NCI-H2171 (cell line): ENCODE results near the gene HSPA9.

Experiments used
- DNase-seq: peaks from one replicate; lab custom pipeline; 2025; lab: John Stamatoyannopoulos, UW

Gene HSPA9

DNA sequence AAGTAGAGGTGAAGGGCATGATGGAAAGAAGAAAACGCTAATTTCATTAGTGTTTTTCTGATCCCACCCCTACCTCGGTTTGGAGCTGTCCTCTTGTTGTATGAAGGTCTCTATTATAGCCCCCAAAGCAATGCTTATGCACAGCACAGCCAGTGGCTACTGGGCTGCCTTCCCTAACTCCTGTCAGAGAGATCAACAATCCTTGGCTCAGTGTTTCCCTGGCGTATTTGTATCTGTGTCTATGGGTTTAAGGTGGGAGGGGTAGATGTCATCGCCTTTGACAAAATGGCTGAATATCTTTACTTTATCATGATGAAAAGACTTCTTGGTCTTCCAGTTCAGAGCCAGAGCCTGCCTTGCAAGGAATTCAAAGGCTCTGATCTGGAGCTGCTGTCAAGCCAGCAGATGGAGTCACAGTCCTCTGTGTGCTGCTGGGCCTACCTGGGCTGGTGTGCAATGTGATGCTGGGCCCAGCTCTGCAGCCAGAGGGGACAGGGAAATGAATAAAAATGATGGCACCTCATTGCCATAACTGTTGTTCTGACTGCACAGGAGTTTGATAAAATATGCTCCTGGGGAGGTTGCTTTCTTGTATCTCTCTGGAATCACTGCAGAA lies 20.1 kb upstream of the HSPA9 start:
- no peak for DNase-seq

DNA sequence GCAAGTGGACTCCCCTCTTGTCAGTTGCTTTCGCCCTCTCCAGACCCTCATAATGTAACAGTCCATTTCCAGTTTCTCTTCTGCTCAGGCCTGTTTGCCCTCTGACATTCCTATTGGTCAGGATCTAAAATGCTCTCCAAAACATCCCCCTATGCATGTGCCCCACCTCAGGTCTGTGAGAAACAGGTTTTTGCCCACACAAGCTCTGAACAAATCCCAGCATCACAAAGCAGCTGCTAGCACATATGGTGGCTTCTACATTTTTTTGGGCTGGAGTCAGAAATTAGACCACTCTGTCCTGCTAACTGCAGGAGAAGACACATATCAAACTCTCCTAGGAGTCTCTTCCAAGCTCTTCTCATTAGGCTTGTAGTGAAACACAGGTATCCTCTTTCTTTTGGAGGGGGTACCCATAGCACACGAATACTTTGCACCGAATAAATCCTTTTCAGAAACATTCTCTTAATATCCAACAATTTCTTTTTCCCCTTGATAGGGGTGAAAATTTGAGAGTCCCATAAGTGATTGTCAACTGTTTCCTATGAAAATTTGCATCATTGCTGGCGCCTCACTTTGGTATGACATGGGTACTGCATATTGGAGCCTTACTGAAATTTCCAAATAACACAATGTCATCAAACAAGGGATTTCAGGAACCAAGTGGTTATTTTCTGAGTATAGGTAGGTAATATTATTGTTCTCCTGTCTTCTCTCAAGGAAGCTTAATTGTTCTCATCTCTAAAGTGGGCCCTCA lies 19.3 kb upstream of the HSPA9 start:
- DNase-seq: no peak

DNA sequence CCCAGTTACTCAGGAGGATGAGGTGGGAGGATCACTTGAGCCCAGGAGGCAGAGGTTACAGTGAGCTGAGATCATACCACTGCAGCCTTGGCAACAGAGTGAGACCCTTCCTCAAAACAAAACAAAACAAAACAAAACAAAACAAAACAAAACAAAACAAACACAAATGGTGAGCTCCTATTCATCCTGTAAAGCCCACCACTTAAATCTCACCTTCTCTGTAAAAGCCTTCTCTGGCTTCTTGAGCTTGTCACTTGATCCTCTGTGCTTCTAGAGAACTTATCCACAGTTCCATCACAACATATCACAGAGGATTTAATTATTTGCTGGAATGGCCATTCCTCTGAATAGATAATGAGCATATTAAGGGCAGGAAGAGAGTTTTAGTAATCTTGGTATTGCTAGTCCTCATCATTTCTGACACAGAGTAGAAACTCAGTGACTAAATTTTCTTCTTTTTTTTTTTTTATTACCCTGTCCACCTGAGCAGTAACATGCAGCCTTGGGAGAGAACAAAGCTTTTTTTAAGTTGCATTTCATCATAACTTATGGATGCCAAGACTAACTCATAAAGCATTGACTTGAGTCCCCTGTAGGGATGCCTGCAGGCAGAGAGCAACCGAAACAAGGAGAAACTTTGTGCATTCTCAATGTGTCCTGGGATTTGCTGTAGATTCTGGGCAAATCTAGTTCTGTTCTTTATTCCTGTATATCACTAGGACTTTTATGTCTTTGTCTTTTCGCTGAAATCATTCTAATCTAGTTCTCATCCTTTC lies 13.0 kb upstream of the HSPA9 start:
- DNase-seq: no peak

DNA sequence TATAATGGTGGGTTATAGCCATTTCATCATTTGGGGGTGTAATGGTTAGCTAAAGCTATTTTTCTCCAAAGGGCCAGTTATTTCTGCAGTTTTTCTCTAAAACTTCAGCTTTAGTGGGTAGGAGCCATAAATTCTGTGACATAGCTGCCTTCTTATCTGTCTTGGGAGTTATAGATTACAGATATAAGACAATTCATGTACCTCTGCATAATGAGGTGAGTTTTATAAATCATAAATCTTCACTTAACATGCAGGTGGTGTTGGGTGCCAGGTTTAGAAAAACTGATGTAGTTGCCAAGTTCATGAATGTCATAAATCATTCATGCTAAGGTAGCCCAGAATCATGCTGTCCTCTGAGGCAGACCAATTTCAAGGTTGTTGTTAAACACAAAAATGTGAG lies 10.0 kb upstream of the HSPA9 start:
- DNase-seq: no peak

DNA sequence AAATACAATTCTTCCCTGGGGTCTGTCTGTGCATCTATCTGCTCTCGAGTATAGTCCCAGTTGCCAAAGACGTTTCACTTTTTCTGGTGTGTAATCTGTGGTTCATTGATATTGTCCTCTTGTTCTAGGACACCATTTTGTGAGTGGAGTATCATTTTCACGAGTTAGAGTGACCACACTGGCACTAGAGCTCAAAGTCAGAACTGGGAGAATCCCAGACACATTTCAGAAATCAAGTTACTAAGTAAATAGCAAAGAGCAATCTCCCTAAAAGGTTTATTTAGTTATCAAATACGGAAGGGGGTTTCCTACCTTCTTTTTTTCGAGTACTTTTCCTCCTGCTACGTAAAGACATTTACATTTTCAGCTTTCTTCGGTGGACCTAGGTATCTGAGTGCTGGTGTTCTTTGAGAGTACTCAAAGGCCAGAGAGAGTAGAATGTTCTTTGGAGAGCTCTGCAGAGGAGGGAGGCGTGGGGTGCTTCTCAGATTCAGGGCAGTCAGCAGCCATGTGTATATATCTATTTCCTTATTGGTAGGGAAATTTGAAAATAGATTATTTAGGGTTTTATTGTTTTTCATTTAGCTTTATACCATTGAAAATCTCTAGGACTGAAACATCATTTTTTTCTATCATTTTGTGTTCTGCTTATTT lies 8.9 kb upstream of the HSPA9 start:
- no peak for DNase-seq

DNA sequence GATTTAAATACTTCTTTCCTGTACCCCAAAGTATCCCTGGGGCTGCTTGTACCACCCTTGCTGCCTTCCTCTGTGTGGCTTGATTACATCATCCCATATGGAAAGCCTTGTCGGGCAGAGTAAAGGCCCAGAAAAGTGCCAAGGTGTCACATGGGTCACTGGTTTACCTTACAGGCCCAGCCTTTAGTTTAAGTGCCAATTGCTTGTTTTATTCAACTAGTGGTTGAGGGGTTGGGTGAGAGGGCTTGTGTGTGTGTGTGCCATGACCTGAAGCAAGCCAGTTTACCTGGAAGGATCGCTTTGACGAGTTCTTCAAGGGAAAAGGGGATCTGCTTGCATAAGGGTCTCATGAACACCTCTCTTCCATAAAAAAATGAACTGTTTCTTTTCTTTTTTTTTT lies 7.8 kb upstream of the HSPA9 start:
- DNase-seq: no peak

DNA sequence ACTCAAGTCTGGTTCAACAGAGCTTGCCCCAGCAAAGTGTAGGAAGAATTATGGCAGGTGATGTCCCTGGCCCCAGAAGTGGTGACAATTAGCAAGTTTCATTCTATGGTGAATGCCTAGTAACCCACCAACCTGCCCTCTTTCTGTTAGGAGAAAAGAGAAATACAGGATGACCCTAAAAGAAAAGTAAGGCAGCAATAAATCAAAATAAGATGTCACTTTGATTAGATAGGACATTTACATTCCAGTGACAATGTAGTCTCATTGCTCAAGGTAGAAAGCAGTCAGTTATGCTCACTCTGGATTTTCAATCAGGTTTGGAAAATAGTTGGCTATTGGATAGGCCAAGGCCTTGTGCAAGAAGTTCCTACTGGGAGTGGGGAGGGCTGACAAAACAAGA lies 5.6 kb upstream of the HSPA9 start:
- no peak for DNase-seq

DNA sequence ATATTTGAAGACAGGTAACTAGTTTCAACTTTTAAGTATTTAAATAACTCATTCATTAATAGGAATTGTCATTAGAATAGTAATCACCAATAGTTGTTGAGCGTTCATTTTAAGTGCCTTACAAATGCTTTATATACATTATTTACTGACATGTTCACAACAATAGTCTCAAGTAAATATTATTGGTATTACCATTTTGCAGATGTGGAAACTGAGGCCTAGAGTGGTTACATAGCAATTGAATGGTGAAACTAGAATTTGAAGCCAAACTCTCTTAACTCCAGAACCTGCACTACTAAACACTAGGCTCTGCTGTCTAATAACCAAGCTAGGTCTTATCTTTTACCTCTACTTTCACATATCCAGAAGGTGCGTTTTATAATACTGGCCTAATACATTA lies 4.8 kb upstream of the HSPA9 start:
- DNase-seq: no peak

DNA sequence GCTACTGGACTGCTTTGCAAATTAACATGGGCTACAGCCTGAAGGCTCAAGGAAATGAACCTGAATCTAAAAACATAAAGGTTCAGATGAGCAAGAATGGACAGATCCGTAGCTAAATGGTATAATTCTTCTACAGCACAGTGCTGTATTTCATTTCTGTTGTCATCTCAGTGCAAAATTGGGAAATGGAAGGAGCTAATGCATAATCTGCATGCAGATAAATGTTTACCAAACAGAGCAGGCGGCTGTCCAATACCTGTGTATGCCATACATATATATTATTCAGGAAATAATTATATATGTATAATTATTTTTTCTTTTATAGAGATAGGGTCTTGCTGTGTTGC lies 4.3 kb upstream of the HSPA9 start:
- no peak for DNase-seq

DNA sequence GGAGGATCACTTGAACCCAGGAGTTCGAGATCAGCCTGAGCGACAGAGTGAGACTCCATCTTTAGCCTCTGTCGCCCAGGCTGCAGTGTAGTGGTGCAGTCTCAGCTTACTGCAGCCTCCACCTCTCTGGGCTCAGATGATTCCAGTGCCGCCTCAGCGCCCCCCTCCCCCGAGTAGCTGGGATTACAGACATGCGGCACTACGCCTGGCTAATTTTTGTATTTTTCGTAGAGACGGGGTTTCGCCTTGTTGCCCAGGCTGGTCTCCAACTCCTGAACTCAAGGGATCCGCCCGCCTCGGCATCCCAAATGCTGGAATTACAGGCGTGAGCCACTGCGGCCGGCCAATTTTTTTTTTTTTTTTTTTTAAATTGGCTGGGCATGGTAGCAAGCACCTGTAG lies 2.3 kb upstream of the HSPA9 start:
- DNase-seq: no peak

DNA sequence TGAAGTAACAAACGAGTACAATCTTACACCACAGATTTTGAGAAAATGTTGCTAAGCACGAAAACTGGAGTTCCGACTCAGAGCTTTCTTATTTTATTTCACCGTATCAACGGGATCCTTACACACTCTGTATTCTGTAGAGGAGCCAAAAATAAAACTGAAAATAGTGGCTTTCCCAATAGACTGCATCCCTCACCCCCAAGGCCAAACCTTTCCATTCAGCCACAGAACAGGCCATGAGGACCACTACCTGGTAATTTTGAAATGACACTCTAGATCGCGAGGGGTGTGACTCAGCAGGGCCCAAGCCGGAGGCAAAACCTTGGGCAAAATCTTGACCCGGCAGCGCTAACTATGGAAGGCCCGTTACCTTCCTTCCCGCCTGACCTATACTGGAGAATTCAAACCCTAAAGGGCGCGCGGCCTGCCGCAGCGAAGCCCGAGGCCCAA lies 432 bp downstream of the HSPA9 start:
- no peak for DNase-seq

DNA sequence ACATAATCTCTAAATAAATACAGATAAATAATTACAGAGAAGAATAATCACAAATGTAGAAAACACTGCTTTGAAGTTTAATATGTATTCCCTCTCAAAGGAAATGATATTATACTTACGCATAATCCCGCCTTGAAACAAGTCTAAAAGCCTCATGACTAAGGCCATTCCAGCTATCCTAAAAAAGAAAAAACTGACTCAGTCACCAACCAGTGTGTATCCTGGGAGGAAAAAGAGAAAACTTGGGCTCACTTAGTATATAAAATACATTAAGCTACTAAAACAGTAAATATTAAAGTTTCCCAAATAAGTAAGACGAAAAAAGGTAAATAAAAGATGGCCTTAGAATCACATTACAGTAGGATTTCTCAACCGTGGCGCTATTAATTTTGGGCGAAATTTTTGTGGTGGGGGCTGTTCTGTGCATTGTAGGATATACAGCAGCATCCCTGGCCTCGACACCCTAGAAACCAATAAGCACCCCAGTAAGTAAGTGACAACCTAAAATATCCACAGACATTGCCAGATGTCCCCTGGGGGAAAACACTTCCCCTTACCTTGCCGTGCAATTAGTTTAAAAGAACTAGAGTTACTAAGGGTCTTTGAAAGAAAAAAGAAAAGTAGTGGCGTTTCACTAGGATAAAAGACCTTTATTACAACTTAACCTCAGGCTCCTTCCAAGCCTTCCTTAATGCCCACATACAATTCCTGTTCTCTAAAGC lies 1.1 kb downstream of the HSPA9 start:
- DNase-seq: no peak

DNA sequence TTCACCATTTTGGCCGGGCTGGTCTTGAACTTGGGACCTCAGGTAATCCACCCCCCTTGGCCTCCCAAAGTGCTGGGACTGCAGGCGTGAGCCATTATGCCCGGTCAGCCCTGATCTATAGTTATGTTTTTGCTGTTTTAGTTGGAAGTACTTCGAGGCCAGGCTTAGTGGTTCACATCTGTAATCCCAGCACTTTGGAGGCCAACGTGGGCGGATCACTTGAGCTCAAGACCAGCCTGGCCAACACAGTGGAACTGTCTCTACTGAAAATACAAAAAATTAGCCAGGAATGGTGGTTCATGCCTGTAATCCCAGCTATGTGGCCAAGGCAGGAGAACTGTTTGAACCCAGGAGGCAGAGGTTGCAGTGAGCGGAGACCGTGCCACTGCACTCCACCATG lies 2.0 kb downstream of the HSPA9 start:
- no peak for DNase-seq

DNA sequence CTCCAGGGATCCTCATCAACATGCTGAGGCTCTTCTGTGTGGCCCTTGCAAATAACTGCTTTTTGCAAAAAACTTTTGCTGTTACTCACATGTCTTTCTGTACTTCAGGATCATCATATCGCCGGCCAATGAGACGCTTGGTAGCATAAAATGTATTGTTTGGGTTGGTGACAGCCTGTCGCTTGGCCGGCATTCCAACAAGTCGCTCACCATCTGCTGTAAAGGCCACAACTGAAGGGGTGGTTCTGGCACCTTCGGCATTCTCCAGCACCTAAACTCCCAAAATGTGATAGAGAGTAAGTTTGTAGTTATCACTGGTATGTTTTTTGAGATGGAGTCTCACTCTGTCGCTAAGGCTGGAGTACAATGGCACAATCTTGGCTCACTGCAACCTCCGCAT lies 4.3 kb downstream of the HSPA9 start:
- DNase-seq: no peak

DNA sequence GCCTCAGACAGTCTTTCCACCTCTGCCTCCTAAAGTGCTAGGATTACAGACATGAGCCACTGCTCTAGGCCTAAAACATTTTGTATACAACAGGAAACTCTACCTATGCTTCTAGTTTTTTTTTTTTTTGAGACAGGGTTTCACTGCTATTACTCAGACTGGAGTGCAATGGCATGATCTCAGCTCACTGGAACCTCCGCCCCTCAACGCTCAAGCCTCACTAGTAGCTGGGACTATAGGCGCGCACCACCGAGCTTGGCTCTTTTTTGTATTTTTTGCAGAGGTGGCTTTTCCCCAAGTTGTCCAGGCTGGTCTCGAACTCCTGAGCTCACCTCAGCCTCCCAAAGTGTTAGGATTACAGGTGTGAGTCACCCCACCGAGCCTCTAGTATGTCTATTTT lies 5.4 kb downstream of the HSPA9 start:
- DNase-seq: no peak

DNA sequence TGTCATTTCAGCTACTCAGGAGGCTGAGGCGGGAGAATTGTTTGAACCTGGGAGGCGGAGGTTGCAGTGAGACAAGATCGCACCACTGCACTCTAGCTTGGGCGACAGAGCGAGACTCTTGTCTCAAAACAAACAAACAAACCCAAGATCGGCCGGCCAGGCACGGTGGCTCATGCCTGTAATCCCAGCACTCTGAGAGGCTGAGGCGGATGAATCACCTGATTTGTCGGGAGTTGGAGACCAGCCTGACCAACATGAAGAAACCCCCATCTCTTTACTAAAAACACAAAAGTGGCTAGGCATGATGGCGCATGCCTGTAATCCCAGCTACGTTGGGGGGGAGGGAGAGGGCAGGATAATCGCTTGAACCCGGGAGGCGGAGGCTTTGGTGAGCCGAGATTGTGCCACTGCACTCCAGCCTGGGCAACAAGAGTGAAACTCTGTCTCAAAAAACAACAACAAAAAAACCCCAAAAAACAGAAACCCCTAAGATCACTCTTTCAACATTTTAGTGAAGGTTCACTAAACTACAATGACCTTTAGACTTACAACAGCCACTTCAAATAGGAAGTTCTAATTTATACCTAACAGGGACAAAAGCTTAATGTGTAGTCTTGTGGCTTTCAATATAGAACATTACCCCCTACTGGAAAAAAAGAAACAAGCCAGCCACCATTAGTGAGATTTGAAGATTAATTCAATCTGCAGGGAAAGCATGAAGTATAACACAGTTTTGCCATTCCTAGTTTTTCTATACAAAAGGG lies 7.0 kb downstream of the HSPA9 start:
- no peak for DNase-seq

DNA sequence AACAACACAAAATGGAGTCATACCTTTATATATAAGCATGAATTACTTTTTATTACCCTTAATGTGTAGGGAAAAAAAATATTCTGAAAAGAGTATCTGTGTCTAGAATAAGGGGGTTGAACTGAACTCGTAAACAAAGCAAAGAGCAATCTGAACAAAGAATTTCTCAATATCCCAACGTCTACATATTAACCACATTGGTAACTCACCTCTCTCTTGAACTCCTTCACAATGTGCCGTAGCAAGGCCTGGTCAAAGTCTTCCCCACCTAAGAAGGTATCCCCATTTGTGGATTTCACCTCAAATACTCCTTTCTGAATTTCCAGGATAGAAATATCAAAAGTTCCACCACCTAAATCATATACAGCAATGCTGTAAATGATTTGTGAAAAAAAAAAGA lies 8.4 kb downstream of the HSPA9 start:
- DNase-seq: no peak

DNA sequence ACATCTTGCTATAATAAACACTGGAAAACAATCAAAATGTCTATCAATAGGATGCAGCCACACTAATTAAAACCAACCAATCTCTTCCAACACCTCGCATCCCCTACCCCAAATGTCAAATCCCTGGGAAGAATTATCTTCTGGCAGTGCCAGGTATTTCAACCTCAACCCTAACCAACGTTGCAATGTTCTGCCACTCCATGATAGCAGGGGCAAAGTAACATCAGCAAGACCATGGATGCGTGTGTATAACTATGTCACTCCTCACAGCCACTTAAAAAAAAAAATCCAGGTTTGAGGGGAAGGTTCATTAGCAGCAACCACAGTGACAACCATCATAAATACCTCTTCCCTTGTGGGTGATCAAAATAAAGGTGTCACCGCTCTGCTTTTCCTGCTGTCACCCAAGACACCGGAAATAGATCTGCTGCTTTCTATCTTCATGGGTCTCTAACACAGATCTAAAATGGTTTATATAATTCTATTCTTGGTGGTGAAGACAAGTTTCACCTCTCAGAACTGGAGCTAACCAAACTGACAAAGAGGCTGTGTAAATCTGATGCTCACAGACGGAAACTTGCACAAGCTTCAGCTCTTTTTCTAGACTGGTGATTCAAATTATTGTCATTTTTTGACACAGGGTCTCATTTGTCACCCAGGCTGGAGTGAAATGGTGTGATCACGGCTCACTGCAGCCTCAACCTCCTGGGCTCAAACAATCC lies 9.9 kb downstream of the HSPA9 start:
- DNase-seq: no peak

DNA sequence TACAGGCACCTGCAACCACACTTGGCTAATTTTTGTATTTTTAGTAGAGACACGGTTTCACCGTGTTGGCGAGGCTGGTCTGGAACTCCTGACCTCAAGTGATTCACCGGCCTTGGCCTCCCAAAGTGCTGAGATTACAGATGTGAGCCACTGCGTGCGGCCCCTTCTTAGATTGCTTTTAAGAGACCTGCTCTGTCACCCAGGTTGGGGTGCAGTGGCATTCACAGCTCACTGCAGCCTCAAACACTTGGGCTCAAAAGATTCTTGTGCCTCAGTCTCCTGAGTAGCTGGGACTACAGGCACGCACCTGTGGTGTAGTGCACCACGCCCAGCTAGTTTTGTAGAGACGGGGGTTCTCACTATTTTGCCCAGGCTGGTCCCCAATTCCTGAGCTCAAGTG lies 11.0 kb downstream of the HSPA9 start:
- no peak for DNase-seq

DNA sequence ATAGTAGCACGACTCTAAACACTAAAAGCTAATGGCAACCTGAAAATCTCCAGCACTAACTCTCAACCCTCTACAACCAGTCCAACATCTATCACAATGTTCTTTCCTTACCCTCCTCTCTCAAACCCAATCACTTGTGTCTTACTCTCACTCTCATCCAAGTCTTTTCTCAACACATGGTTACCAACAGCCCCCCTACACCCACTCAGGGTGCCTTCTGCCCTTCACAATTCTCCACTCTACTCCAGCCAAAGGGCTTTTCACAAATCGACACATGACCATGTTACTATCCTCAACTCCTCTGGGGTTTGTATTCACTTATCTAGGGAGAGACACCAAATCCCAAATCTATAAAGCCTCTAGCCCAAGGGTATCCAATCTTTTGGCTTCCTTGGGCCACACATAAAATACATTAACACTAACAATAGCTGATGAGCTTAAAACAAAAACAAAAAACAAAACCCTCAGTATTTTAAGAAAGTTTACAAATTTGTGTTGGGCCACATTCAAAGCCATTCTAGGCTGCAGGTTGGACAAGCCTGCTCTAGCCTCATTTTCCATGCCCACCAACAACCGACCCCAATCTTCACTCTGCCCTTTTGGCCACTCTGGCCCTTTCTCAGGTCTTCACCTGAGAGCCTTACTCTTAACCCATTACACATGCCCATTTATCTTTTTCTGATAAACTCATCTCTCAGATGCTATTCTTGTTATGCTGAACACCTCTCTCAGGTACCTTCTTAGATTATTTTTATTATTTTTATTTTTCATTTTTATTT lies 11.7 kb downstream of the HSPA9 start:
- DNase-seq: no peak
